K562 (cell line): ENCODE data around the gene LAMTOR4. TPM values are rescaled to one million over a fixed set of nuclear protein-coding genes. Genes with fewer than 3 reads are reported as not detected.
A peak's percentile ranks its signal among the peaks of the same experiment; 100 is the strongest.

ENCODE experiments used
- FOXA1 ChIP-seq: fragments of 450-650 bp; IDR thresholded peaks from 2 replicates; pipeline ENCODE4 v1.6.1; 2016; ENCODE audit warnings: mild to moderate bottlenecking, borderline replicate concordance
- HNRNPL ChIP-seq: fragments of 200-400 bp; formaldehyde crosslinking; IDR thresholded peaks from 2 replicates; pipeline ENCODE4 v1.6.1; 2017; ENCODE audit warnings: low read depth, mild to moderate bottlenecking, low read length
- MXI1 ChIP-seq: IDR thresholded peaks from 2 replicates; pipeline ENCODE4 v1.6.1; 2011; ENCODE audit warnings: low read depth, mild to moderate bottlenecking, improper control_type of control experiment, low read length
- PRDM10 ChIP-seq: fragments of 450-650 bp; IDR thresholded peaks from 2 replicates; pipeline ENCODE4 v1.6.1; 2018; ENCODE audit not compliant: partially characterized antibody
- PTRF ChIP-seq: fragments of 450-650 bp; IDR thresholded peaks from 2 replicates; pipeline ENCODE4 v1.6.1; 2016; ENCODE audit warnings: mild to moderate bottlenecking, missing genetic modification characterization, missing compliant biosample characterization
- RBM17 ChIP-seq: fragments of 200-400 bp; formaldehyde crosslinking; IDR thresholded peaks from 2 replicates; pipeline ENCODE4 v1.6.1; 2017; ENCODE audit warnings: low read depth, mild to moderate bottlenecking, low read length, borderline replicate concordance
- RNF2 ChIP-seq: sonication (generic); IDR thresholded peaks from 2 replicates; pipeline ENCODE4 v1.6.1; 2016
- SOX6 ChIP-seq: fragments of 450-650 bp; IDR thresholded peaks from 2 replicates; pipeline ENCODE4 v1.6.1; 2014; ENCODE audit warnings: mild to moderate bottlenecking
- SREBF1 ChIP-seq: fragments of 150-350 bp; IDR thresholded peaks from 2 replicates; pipeline ENCODE4 v1.6.1; 2014; ENCODE audit warnings: antibody characterized with exemption, low read depth, low read length, borderline replicate concordance
- TAF1 ChIP-seq: IDR thresholded peaks from 2 replicates; pipeline ENCODE4 v1.6.1; 2011; ENCODE audit warnings: mild to moderate bottlenecking, low read length, moderate library complexity; ENCODE audit not compliant: insufficient read depth, control insufficient read depth, severe bottlenecking; ENCODE audit errors: extremely low read depth
- ZBED1 ChIP-seq: IDR thresholded peaks from 2 replicates; pipeline ENCODE4 v1.6.1; 2014
- ZC3H11A ChIP-seq: IDR thresholded peaks from 2 replicates; pipeline ENCODE4 v1.6.1; 2012; ENCODE audit warnings: low read depth, low read length, improper control_type of control experiment
- ZNF384 ChIP-seq: IDR thresholded peaks from 2 replicates; pipeline ENCODE4 v1.6.1; 2012; ENCODE audit warnings: low read depth, low read length, improper control_type of control experiment
- ZNF766 ChIP-seq: fragments of 200-800 bp; sonication (Bioruptor generic); conservative IDR thresholded peaks from 2 replicates; pipeline ENCODE4 v1.6.1; 2016; ENCODE audit warnings: missing genetic modification characterization, missing compliant biosample characterization
- polyA plus RNA-seq, 8 experiments: library from polyadenylated mRNA; depleted of rRNA in 4 of 8; stranded (reverse) in 5 of 8; unstranded in 3 of 8; fragments of >200 nt; fragmentation: Nextera tagmentation in 2 of 8; fragmentation: Illumina TruSeq in 1 of 8; extraction: Ambion mirVana in 2 of 8; extraction: Trizol in 1 of 8; gene quantifications; 2 replicates each; pipeline versions ENCODE4 v1.2.1 to v1.2.3, GENCODE V29; 2011 to 2014; ENCODE audit warnings: inconsistent platforms in 1 of 8, missing spikeins in 1 of 8
- total RNA-seq, 7 experiments: library from RNA; depleted of rRNA in 6 of 7; stranded (reverse); fragments of >200 nt in 6 of 7; fragmentation: Illumina TruSeq in 2 of 7; extraction: Trizol in 2 of 7; gene quantifications; 2 replicates each; pipeline versions ENCODE4 v1.2.1 to v1.2.3, GENCODE V29; 2011 to 2021; ENCODE audit warnings: low replicate concordance in 1 of 7
- TF ChIP-seq, protein P1 (sequence below): fragments of 250-450 bp; sonication (Bioruptor Pico); IDR thresholded peaks from 2 replicates; pipeline ENCODE4 v1.5.0; 2021; ENCODE audit warnings: mild to moderate bottlenecking, borderline replicate concordance
- TF ChIP-seq, protein P2 (sequence below): fragments of 450-650 bp; IDR thresholded peaks from 2 replicates; pipeline ENCODE4 v1.6.1; 2016; ENCODE audit warnings: borderline replicate concordance
- TF ChIP-seq, protein P3 (sequence below), 2 experiments: fragments of 450-650 bp; IDR thresholded peaks; 2 replicates each; pipeline ENCODE4 v1.6.1; 2016

Gene LAMTOR4
- total and polyA plus RNA-seq, 9 of the 15 experiments (the other 6 are each of a cell fraction or from before 2014, with no cell fraction given) = 79.6 to 314 (median 195) TPM

DNA sequence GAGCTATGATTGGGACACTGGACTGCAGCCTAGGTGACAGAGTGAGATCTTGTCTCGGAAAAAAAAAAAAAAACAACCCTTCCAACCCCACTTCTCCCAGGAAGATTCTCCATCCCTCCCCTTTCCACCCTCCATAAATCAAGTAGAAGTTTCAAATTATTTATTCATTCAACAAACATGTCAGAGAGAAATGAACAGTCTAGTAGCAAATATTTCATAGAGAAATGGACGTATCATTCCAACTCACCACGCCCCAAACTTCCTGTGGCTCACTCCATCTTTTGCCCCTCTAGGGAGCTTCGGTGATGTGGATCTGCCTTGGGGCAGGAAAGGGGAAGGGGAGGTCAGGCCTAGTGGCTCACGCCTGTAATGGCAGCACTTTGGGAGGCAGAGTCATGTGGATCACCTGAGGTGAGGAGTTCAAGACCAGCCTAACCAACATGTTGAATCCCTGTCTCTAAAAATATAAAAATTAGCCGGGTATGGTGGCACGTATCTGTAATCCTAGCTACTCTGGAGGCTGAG, 10.4 kb downstream of the LAMTOR4 start (continued):
- TF ChIP-seq PRDM10 = peak; percentile 41
- 0 out of 2 replicates have a peak, but pooled peaks have one; percentile 14 for TF ChIP-seq ZNF766 (CRISPR knock-in tag)
- no peak for TF ChIP-seq TAF1
- TF ChIP-seq ZBED1 = no peak
- TF ChIP-seq RBM17 = no peak
- no peak for TF ChIP-seq FOXA1
- TF ChIP-seq, protein P1, sequence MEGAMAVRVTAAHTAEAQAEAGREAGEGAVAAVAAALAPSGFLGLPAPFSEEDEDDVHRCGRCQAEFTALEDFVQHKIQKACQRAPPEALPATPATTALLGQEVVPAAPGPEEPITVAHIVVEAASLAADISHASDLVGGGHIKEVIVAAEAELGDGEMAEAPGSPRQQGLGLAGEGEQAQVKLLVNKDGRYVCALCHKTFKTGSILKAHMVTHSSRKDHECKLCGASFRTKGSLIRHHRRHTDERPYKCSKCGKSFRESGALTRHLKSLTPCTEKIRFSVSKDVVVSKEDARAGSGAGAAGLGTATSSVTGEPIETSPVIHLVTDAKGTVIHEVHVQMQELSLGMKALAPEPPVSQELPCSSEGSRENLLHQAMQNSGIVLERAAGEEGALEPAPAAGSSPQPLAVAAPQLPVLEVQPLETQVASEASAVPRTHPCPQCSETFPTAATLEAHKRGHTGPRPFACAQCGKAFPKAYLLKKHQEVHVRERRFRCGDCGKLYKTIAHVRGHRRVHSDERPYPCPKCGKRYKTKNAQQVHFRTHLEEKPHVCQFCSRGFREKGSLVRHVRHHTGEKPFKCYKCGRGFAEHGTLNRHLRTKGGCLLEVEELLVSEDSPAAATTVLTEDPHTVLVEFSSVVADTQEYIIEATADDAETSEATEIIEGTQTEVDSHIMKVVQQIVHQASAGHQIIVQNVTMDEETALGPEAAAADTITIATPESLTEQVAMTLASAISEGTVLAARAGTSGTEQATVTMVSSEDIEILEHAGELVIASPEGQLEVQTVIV (CRISPR knock-in tag) = no peak
- no peak for TF ChIP-seq PTRF (tag)
- TF ChIP-seq HNRNPL = no peak
- no peak for TF ChIP-seq RNF2
- no peak for TF ChIP-seq SREBF1
- no peak for TF ChIP-seq ZC3H11A
- TF ChIP-seq MXI1 = no peak
- TF ChIP-seq, protein P2, sequence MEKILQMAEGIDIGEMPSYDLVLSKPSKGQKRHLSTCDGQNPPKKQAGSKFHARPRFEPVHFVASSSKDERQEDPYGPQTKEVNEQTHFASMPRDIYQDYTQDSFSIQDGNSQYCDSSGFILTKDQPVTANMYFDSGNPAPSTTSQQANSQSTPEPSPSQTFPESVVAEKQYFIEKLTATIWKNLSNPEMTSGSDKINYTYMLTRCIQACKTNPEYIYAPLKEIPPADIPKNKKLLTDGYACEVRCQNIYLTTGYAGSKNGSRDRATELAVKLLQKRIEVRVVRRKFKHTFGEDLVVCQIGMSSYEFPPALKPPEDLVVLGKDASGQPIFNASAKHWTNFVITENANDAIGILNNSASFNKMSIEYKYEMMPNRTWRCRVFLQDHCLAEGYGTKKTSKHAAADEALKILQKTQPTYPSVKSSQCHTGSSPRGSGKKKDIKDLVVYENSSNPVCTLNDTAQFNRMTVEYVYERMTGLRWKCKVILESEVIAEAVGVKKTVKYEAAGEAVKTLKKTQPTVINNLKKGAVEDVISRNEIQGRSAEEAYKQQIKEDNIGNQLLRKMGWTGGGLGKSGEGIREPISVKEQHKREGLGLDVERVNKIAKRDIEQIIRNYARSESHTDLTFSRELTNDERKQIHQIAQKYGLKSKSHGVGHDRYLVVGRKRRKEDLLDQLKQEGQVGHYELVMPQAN = no peak
- peak; percentile 34; the same call in 1 of the 2 replicates for TF ChIP-seq ZNF384
- no peak for TF ChIP-seq SOX6
- TF ChIP-seq, protein P3, sequence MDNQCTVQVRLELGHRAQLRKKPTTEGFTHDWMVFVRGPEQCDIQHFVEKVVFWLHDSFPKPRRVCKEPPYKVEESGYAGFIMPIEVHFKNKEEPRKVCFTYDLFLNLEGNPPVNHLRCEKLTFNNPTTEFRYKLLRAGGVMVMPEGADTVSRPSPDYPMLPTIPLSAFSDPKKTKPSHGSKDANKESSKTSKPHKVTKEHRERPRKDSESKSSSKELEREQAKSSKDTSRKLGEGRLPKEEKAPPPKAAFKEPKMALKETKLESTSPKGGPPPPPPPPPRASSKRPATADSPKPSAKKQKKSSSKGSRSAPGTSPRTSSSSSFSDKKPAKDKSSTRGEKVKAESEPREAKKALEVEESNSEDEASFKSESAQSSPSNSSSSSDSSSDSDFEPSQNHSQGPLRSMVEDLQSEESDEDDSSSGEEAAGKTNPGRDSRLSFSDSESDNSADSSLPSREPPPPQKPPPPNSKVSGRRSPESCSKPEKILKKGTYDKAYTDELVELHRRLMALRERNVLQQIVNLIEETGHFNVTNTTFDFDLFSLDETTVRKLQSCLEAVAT (IDR thresholded peaks at IDR 0.05) = peak in 1 of 2 experiments; percentile 46; a peak in 3 of 4 replicates
